ENCODE measurements around the gene EIF4B. TPM values are rescaled to one million over a fixed set of nuclear protein-coding genes. Genes with fewer than 3 reads are reported as not detected.

The EIF4B gene
- total RNA-seq, 2 experiments from 2014 or later: 686 to 718 TPM

DNA sequence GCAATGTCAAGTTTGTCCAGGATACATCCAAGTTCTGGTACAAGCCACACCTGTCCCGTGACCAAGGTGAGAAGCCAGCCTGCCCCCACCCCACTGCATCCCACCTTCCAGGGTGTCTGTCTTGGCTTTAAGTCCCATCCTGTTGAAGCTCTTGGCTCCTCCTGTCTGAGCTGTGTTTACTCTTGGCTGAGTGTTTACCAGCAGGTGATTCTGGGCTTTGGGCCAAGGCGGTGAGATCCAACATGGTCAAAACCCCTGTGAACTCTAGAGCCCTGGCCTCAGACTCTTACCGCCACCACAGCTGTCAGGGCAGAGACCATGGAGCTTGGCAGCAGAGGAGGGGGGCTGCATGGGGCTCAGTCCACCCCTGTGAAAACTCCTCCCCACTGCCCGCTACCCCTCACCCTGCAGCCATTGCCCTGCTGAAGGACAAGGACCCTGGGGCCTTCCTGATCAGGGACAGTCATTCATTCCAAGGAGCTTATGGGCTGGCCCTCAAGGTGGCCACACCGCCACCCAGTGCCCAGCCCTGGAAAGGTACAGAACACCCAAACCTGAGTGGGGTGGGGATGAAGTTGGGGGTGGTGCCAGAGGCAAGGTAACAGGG lies 55.3 kb downstream of the EIF4B start:
- Mint-ChIP-seq H3K4me3 (no peak overlapping the region), H3K9me3 (no peaks in the 10 kb centered on the region), H3K36me3 (peaks cover 9% of the 10 kb centered on the region), H3K4me1 (ENCODE audit: low read depth) (peaks cover 7% of the 10 kb centered on the region), H3K27ac (peak overlapping the region; percentile 49), H3K27me3 (no peaks in the 10 kb centered on the region)
- DNase-seq: no peak
- CTCF ChIA-PET: interaction anchor here (1.0 to 11.6 kb wide), 3 partner anchors 14 to 39 kb away, joined by 4 to 348 read pairs (median 6); partner anchors contain the start of genes IGFBP6, SOAT2 and SPRYD3
- intact Hi-C loops (cut with micrococcal nuclease): no loop called here
- POLR2A ChIA-PET: interaction anchor here (1.2 to 3.0 kb wide), 2 partner anchors 18 to 37 kb away, joined by 5 to 10 read pairs; partner anchors contain the start of genes IGFBP6 and SPRYD3

DNA sequence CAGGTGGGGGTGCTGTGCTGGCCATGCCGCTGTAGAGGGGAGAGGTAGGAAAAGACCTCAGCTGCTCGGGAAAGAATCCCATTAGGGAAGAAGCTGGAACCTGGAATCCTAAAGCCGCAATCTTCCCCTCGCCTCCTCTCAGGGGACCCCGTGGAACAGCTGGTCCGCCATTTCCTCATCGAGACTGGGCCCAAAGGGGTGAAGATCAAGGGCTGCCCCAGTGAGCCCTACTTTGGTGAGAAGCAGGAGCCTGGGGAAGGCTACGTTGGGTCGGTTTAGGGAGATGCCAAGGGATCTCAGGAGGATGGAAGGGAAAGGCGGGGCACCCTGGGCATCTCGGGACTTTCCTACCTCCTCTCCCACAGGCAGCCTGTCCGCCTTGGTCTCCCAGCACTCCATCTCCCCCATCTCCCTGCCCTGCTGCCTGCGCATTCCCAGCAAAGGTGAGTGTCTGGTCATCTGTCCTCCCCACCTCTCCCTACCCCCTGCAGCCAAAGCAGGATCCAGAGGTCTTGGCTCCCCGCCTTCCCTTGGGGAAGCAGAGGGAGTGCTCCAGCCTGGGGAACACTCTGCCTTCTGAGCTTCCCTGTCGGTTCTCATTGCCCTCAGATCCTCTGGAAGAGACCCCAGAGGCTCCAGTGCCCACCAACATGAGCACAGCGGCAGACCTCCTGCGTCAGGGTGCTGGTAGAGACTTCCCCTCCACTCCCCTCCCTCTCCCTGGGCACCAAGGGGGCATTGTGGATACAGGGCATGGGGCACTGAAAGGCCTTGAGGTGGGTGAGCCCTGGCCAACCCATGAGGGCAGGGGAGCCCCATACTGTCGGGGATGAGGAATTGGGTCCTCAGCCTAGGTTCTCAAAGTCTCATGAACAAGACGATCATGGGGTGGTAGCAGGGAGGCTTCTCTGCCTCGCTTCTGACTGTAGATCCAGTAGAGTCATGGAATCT lies 56.0 kb downstream of the EIF4B start:
- DNase-seq: no peak
- Mint-ChIP-seq H3K4me3 (no peak overlapping the region), H3K27ac (no peak overlapping the region), H3K9me3 (no peaks in the 10 kb centered on the region), H3K27me3 (no peaks in the 10 kb centered on the region), H3K4me1 (ENCODE audit: low read depth) (peaks cover 8% of the 10 kb centered on the region), H3K36me3 (peaks cover 11% of the 10 kb centered on the region)
- ChIA-PET CTCF (interaction anchor here (0.8 to 11.6 kb wide), 5 partner anchors 8 to 39 kb away, joined by 4 to 348 read pairs (median 4); partner anchors contain the start of genes IGFBP6, SOAT2 and SPRYD3), POLR2A (interaction anchor here (1.2 to 3.0 kb wide), 2 partner anchors 17 to 36 kb away, joined by 5 to 10 read pairs; partner anchors contain the start of genes IGFBP6 and SPRYD3)
- intact Hi-C loops (cut with micrococcal nuclease): no loop called here

DNA sequence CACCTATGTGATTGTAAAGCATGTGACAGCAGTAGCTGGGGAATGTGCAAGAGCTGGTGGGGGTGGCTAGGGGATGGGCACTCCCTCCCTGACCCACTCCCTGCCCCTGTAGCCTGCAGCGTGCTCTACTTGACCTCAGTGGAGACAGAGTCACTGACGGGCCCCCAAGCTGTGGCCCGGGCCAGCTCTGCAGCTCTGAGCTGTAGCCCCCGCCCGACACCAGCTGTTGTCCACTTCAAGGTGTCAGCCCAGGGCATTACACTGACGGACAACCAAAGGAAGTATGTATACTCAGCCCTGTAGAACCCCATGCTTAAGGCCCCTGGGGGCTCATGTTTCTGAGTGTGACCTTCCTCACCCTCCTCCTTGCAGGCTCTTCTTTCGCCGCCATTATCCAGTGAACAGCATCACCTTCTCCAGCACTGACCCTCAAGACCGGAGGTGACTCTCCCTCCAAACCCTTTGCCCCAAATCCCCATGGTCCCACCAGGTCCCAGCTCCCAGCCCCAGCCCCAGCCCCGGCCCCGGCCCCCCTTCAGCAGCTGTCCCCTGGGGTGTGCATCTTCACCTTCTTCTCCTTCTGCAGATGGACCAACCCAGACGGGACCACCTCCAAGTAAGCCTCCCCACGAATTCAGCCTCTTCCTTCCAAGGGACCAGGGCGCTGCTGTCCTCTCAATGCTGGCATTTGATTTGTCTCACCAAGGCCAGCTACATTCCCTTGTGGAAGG lies 56.9 kb downstream of the EIF4B start:
- no peaks in the 10 kb centered on the region for H3K9me3 Mint-ChIP-seq
- CTCF ChIA-PET: interaction anchor here (0.8 to 11.6 kb wide), 4 partner anchors 9 to 38 kb away, joined by 4 to 348 read pairs (median 63); partner anchors contain the start of genes IGFBP6, SOAT2 and SPRYD3
- POLR2A ChIA-PET: interaction anchor here (0.9 to 3.0 kb wide), 4 partner anchors 8 to 36 kb away, joined by 3 to 10 read pairs (median 4); partner anchors contain the start of genes IGFBP6 and SPRYD3
- H3K4me3 Mint-ChIP-seq: no peak overlapping the region
- H3K27me3 Mint-ChIP-seq: no peaks in the 10 kb centered on the region
- H3K27ac Mint-ChIP-seq: peak overlapping the region; percentile 23
- H3K36me3 Mint-ChIP-seq: peaks cover 11% of the 10 kb centered on the region
- DNase-seq: no peak
- H3K4me1 Mint-ChIP-seq (ENCODE audit: low read depth): peaks cover 8% of the 10 kb centered on the region
- intact Hi-C loops (cut with micrococcal nuclease): no loop called here

DNA sequence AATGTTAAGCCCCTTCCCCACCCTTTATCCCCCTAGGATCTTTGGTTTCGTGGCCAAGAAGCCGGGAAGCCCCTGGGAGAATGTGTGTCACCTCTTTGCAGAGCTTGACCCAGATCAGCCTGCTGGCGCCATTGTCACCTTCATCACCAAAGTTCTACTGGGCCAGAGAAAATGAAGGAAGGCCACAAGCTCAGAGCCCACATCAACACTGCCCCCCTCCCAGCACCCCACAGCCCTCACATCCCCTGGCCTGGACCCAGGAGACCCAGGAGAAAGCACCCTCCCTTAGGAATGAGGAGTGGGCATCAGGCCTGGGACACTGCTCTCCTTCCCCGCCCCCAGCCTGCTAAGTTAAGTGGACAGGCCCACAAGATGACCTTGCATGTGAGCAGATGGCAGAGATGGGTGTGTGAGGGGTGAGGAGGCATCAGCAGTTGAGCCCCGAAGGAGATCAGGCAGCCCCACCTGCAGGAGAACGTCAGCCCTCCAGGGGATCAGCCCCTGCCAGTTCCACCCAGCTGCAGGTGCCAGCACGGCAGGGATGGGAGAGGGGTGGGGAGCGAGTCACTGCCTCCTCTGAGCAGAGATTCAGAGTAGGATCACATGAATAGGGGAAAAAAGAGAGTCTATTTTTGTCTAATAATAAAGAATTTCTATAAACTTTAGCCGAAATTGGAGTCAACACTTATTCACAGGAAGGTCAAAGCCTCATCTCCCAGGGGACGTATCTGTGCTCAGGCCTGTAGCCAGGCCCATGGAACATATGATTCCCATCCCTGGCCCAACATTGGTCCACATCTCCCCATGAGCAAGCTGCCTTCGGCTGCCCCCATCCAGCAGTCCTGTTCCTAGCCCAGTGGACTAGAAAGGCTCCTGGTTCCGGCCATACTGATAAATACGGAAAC lies 57.7 kb downstream of the EIF4B start:
- ChIA-PET CTCF (interaction anchor here (1.1 to 11.6 kb wide), 9 partner anchors 10 to 227 kb away, joined by 4 to 348 read pairs (median 26); partner anchors contain the start of genes CSAD, IGFBP6, SOAT2 and SPRYD3), POLR2A (interaction anchor here (0.9 to 4.0 kb wide), 5 partner anchors 9 to 35 kb away, joined by 3 to 30 read pairs (median 5); partner anchors contain the start of genes IGFBP6 and SPRYD3)
- no peaks in the 10 kb centered on the region for H3K27me3 Mint-ChIP-seq
- intact Hi-C loops (cut with micrococcal nuclease): no loop called here
- H3K9me3 Mint-ChIP-seq: no peaks in the 10 kb centered on the region
- no peak overlapping the region for H3K27ac Mint-ChIP-seq
- H3K36me3 Mint-ChIP-seq: peaks cover 11% of the 10 kb centered on the region
- H3K4me3 Mint-ChIP-seq: no peak overlapping the region
- no peak for DNase-seq
- peaks cover 8% of the 10 kb centered on the region for H3K4me1 Mint-ChIP-seq (ENCODE audit: low read depth)

DNA sequence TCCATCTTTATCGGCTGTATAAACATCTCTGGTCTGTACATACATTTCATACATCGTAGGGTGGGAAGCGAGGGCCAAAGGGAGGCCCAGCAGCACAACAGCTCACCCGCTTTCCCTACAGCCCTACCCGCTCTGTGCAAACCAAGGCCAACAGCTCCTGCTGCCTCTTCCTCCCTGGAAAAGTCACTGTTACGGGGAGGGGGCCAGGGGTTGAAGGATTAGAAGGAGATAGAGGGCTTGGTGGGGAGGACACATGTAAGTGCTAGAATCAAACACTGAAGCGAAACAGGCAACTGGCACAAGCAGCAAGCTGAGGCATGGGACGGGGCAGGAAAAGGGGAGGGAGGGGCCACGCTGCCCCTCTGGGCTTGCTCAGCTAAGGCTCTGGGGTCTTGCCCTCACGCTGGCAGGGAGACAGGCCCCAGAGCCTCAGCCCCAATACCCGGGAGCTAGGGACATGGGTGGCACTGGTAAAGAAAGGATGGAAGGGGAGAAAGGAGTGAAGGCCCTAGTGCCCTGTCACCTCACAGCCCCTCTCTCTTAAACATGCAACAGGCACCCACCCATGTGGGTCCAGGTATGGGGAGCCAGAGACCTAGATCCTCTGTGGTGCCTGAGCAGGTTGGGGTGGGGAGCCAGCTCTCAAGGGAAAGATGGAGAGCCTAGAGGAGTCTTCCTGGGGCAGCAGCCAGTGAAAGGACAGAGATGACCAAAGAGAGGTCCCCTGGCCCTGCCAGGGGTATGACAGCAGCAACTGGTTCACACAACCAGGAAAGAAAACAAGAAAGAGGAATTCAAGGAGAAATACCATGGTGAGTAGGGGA lies 58.6 kb downstream of the EIF4B start:
- Mint-ChIP-seq H3K27me3 (no peaks in the 10 kb centered on the region), H3K9me3 (no peaks in the 10 kb centered on the region), H3K4me1 (ENCODE audit: low read depth) (peaks cover 8% of the 10 kb centered on the region), H3K36me3 (peaks cover 11% of the 10 kb centered on the region), H3K27ac (no peak overlapping the region), H3K4me3 (no peak overlapping the region)
- intact Hi-C loops (cut with micrococcal nuclease): no loop called here
- DNase-seq: no peak
- CTCF ChIA-PET: interaction anchor here (0.8 to 11.6 kb wide), 24 partner anchors 7 to 436 kb away, joined by 3 to 348 read pairs (median 7); partner anchors contain the start of genes AAAS, CSAD, IGFBP6 and PFDN5
- POLR2A ChIA-PET: interaction anchor here (4.0 kb wide), 1 partner anchor 34 kb away, joined by 30 read pairs; the partner anchor contains the start of gene IGFBP6

DNA sequence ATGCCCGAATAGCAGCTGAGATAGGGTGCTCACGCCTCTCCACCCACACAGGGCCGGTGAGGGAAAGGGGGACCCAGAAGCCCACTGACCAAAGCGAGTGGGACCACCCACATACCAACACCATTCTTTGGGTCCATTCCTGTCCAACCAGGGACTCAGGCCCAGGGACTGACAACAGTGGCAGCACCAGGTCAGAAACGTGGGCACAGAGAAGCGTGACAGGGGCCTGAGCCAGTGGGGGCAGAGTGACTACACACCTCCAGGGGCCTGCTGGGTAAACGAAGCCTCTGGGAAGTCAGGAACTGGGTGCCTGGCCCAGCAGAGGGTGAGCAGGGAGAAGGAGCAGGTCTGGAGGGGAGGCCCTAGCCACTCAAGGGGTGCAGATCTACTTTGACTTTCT lies 59.2 kb downstream of the EIF4B start:
- no peak overlapping the region for H3K27ac Mint-ChIP-seq
- ChIA-PET POLR2A (interaction anchor here (1.1 to 4.0 kb wide), 2 partner anchors 33 to 37 kb away, joined by 10 to 30 read pairs; partner anchors contain the start of genes IGFBP6 and SOAT2), CTCF (interaction anchor here (0.6 to 11.6 kb wide), 40 partner anchors 8 to 591 kb away, joined by 3 to 348 read pairs (median 5); partner anchors contain the start of genes AAAS, CSAD, IGFBP6 and PFDN5)
- H3K9me3 Mint-ChIP-seq: no peaks in the 10 kb centered on the region
- H3K4me3 Mint-ChIP-seq: no peak overlapping the region
- intact Hi-C loops (cut with micrococcal nuclease): no loop called here
- peaks cover 11% of the 10 kb centered on the region for H3K36me3 Mint-ChIP-seq
- no peak for DNase-seq
- peaks cover 8% of the 10 kb centered on the region for H3K4me1 Mint-ChIP-seq (ENCODE audit: low read depth)
- no peaks in the 10 kb centered on the region for H3K27me3 Mint-ChIP-seq

DNA sequence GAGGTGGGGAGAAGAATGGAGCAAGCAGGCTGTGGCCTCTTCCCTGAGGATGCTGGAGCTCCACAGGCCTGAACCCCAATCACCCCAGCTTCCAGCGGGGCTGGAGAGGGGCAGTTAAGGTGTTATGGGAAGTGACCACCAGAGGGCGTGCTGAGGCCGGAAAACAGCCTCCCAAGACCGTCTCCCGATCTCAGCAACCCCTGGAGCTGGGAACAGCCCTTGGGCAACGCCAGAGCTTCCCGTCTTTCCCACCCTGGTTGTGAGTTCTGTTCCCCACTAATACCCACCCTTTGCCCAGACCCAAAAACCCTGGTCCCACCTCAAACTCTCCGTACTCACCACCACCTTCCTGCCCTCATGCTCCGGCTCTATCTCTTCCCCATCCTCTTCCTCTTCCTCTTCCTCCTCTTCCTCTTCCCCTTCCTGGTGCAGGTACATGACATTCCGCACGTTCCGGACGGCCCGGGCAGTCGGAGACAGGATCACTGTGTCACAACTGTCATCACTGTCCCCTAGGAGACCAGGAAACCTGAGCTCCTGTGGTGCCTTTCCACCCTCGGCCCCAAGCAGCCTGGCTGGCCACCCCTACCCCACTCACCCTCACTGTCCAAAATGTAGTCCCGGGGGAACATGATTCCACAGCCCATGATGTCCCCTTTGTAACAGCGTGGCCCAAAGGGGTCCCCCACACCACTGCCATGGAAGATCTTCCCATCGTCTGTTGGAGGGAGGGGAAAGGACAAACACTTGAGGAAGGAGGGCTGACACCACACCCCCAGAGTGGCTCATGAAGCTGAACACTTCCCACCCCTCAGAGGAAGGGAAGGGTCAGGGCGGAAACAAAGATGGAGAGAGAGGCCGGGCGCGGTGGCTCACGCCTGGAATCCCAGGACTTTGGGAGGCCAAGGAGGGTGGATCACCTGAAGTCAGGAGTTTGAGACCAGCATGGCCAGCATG lies 60.0 kb downstream of the EIF4B start:
- peak; percentile 76 for DNase-seq
- Mint-ChIP-seq H3K27me3 (no peaks in the 10 kb centered on the region), H3K36me3 (peaks cover 11% of the 10 kb centered on the region), H3K4me3 (no peak overlapping the region), H3K9me3 (no peaks in the 10 kb centered on the region), H3K27ac (no peak overlapping the region), H3K4me1 (ENCODE audit: low read depth) (peaks cover 8% of the 10 kb centered on the region)
- POLR2A ChIA-PET: interaction anchor here (0.6 to 4.0 kb wide), 4 partner anchors 13 to 148 kb away, joined by 3 to 30 read pairs (median 7); partner anchors contain the start of genes IGFBP6, SOAT2 and SPRYD3
- intact Hi-C loops (cut with micrococcal nuclease): loop anchor here (1.0 kb wide), 2 partner anchors 33 to 124 kb away; no protein-coding TSS in a partner anchor
- CTCF ChIA-PET: interaction anchor here (0.6 to 11.6 kb wide), 46 partner anchors 9 to 590 kb away, joined by 3 to 348 read pairs (median 4); partner anchors contain the start of genes AAAS, CSAD, IGFBP6 and PFDN5

DNA sequence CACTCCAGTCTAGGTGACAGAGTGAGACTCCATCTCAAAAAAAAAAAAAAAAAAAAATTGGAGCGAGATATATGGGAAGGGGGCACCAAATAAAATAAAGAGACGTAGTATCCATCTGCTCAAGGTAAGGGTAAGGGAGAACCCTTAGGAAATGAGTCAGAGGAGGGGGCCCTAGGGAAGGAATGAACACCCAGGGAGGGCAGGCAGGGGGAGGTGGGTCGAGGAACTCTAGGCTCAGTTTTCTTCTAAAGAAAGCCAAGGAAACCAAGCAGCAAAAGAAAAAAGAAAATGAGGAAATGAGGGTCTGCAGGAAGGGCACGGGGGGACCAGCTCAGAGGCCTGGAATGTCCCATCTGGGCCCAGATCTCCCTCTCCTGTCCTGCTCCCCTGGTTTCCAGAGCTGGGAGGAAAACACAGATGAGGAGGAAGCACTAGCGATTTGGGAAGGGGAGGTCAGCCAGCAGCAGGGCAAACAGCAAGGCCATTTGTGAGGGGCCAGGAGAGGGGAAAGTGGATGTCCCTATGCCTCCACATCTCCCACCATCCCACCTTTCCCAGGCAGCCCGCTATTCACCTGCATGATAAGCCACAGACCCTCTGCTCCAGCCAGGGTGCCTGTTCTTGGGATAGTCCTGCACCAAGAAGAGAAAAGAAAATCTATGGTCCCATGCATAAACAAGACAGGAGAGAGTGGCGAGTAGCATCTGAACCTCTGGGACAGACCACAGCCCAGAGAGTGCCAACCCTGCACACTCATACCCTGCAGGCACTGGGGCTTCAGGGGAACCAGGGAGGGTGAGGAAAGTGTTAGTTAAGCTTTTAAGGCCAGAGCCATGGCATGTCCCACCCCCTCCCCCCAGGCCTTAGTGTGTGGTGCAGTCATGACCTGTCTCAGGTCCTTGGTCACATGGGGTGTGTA lies 61.1 kb downstream of the EIF4B start:
- Mint-ChIP-seq H3K4me1 (ENCODE audit: low read depth) (peaks cover 8% of the 10 kb centered on the region), H3K4me3 (no peak overlapping the region), H3K27me3 (no peaks in the 10 kb centered on the region), H3K9me3 (no peaks in the 10 kb centered on the region), H3K27ac (no peak overlapping the region), H3K36me3 (peaks cover 17% of the 10 kb centered on the region)
- ChIA-PET POLR2A (interaction anchor here (4.0 kb wide), 1 partner anchor 31 kb away, joined by 30 read pairs; the partner anchor contains the start of gene IGFBP6), CTCF (interaction anchor here (0.9 to 11.6 kb wide), 10 partner anchors 10 to 228 kb away, joined by 4 to 348 read pairs (median 18); partner anchors contain the start of genes IGFBP6, PFDN5, SOAT2 and SPRYD3)
- intact Hi-C loops (cut with micrococcal nuclease): no loop called here
- DNase-seq: no peak

All from activated CD4-positive, alpha-beta memory T cell treated with anti-CD3 and anti-CD28 coated beads for 36 hours (primary cell).